ENCODE results near the gene RHOC. TPM values are rescaled to one million over a fixed set of nuclear protein-coding genes. Genes with fewer than 3 reads are reported as not detected.

RHOC gene
- total and polyA plus RNA-seq, 4 donors: 50.4 to 102 (median 68.8) TPM

- Histone ChIP-seq H3K9ac (ENCODE audit: low read depth in 1 of 2, low read length in 2 of 2) (no peak overlapping the region), H3K27me3 (ENCODE audit: control insufficient read depth in 4 of 4, insufficient read depth in 4 of 4, low read length in 3 of 4) (no peaks in the 10 kb centered on the region), H3K4me3 (ENCODE audit: low read depth in 1 of 3, low read length in 3 of 3) (no peak overlapping the region), H3K9me3 (ENCODE audit: control insufficient read depth in 4 of 4, low read length in 3 of 4) (no peaks in the 10 kb centered on the region), H3K36me3 (ENCODE audit: control insufficient read depth in 4 of 4, insufficient read depth in 3 of 4, low read depth in 1 of 4, low read length in 3 of 4) (peaks cover 4 to 15% (median 9%) of the 10 kb centered on the region in 4 donors), H3K4me1 (ENCODE audit: control insufficient read depth in 4 of 4, insufficient read depth in 4 of 4, low read length in 3 of 4) (no peaks in the 10 kb centered on the region), H3K27ac (ENCODE audit: low read depth in 1 of 2, low read length in 2 of 2) (no peak overlapping the region)
- no peak for TF ChIP-seq HNF4G (IDR thresholded peaks at IDR 0.05)
- no peak for TF ChIP-seq REST (IDR thresholded peaks at IDR 0.05)
- no peak for TF ChIP-seq RAD21 (IDR thresholded peaks at IDR 0.05)
- TF ChIP-seq JUND (IDR thresholded peaks at IDR 0.05): no peak
- TF ChIP-seq, protein P1, sequence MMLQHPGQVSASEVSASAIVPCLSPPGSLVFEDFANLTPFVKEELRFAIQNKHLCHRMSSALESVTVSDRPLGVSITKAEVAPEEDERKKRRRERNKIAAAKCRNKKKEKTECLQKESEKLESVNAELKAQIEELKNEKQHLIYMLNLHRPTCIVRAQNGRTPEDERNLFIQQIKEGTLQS (IDR thresholded peaks at IDR 0.05): no peak
- TF ChIP-seq NR2F2 (IDR thresholded peaks at IDR 0.05): no peak
- no peak for TF ChIP-seq MAX (IDR thresholded peaks at IDR 0.05)
- TF ChIP-seq, protein P2, sequence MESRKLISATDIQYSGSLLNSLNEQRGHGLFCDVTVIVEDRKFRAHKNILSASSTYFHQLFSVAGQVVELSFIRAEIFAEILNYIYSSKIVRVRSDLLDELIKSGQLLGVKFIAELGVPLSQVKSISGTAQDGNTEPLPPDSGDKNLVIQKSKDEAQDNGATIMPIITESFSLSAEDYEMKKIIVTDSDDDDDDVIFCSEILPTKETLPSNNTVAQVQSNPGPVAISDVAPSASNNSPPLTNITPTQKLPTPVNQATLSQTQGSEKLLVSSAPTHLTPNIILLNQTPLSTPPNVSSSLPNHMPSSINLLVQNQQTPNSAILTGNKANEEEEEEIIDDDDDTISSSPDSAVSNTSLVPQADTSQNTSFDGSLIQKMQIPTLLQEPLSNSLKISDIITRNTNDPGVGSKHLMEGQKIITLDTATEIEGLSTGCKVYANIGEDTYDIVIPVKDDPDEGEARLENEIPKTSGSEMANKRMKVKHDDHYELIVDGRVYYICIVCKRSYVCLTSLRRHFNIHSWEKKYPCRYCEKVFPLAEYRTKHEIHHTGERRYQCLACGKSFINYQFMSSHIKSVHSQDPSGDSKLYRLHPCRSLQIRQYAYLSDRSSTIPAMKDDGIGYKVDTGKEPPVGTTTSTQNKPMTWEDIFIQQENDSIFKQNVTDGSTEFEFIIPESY (IDR thresholded peaks at IDR 0.05): no peak
- no peak for TF ChIP-seq FOXA1 (IDR thresholded peaks at IDR 0.05)
- WGBS: 77% methylated on average over 3 of the region's 3 CpGs
- no peak for DNase-seq (ENCODE audit: low spot score)
Measured at GRCh38 chr1:112686417-112686816, 20.5 kb downstream of the RHOC start.

DNA sequence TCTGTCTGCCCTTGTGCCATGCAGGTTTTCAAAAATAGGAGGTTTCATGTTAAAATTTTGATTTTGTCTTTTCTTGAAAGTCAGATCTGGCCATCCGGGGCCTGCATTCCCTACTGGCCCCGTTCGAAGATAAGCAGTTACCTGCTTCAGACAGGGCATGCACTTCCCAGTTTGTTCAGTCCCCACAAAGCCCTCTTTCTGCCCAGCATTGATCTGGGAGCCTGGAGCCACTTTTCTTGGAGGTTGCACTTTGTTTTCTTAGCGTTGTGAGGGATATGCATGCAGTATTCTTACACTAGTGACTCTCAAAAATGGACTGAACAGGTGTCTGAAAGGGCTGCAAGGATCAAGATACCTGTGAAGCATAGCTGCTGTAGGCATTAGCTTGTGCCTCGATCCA is 21.0 kb downstream of the RHOC start:
- Histone ChIP-seq H3K27ac (ENCODE audit: low read depth in 1 of 2, low read length in 2 of 2) (no peak overlapping the region), H3K4me3 (ENCODE audit: low read depth in 1 of 3, low read length in 3 of 3) (no peak overlapping the region), H3K4me1 (ENCODE audit: control insufficient read depth in 4 of 4, insufficient read depth in 4 of 4, low read length in 3 of 4) (no peaks in the 10 kb centered on the region), H3K27me3 (ENCODE audit: control insufficient read depth in 4 of 4, insufficient read depth in 4 of 4, low read length in 3 of 4) (no peaks in the 10 kb centered on the region), H3K9ac (ENCODE audit: low read depth in 1 of 2, low read length in 2 of 2) (no peak overlapping the region), H3K9me3 (ENCODE audit: control insufficient read depth in 4 of 4, low read length in 3 of 4) (no peaks in the 10 kb centered on the region), H3K36me3 (ENCODE audit: control insufficient read depth in 4 of 4, insufficient read depth in 3 of 4, low read depth in 1 of 4, low read length in 3 of 4) (peaks cover 4 to 14% (median 8%) of the 10 kb centered on the region in 4 donors)
- TF ChIP-seq GABPA (IDR thresholded peaks at IDR 0.05 in 1 of 2, conservative IDR thresholded peaks at IDR 0.05 in 1 of 2): no peak
- TF ChIP-seq, protein P1 (IDR thresholded peaks at IDR 0.05): no peak
- no peak for TF ChIP-seq RXRA (IDR thresholded peaks at IDR 0.05)
- TF ChIP-seq FOXA1 (IDR thresholded peaks at IDR 0.05): no peak
- TF ChIP-seq JUND (IDR thresholded peaks at IDR 0.05): no peak
- no peak for TF ChIP-seq NR2F2 (IDR thresholded peaks at IDR 0.05)
- no peak for TF ChIP-seq FOXA2 (IDR thresholded peaks at IDR 0.05)
- no peak for TF ChIP-seq RAD21 (IDR thresholded peaks at IDR 0.05)
- TF ChIP-seq, protein P2 (IDR thresholded peaks at IDR 0.05): no peak
- no peak for DNase-seq (ENCODE audit: low spot score)
- WGBS: 96% methylated on average over 5 of the region's 5 CpGs

Measured in liver (tissue), 9 donors.